Esophagus muscularis mucosa (tissue), 4 donors: ENCODE data around the gene PARVB. TPM values are rescaled to one million over a fixed set of nuclear protein-coding genes. Genes with fewer than 3 reads are reported as not detected.

Experiments
- DNase-seq: peaks from one replicate; pipeline ENCODE4 v3.0.0-alpha.2; 2017; ENCODE audit errors: extremely low spot score
- H3K27ac ChIP-seq, 4 donors: fragments of 200-600 bp; sonication (generic); replicated peaks in 1 of 4; 1 replicate in 3 of 4; 2 replicates in 1 of 4; pipeline ENCODE4 v1.5.1; 2016 to 2019; ENCODE audit warnings: mild to moderate bottlenecking in 1 of 4
- H3K27me3 ChIP-seq, 4 donors: fragments of 200-600 bp; sonication (generic); one replicate each; pipeline versions ENCODE4 v1.5.1 to v1.6.0; 2016 to 2019
- H3K36me3 ChIP-seq, 4 donors: fragments of 200-600 bp; sonication (generic); one replicate each; pipeline ENCODE4 v1.5.1; 2016 to 2019
- H3K4me1 ChIP-seq, 4 donors: fragments of 200-600 bp; sonication (generic); one replicate each; pipeline ENCODE4 v1.5.1; 2016 to 2019
- H3K4me3 ChIP-seq, 4 donors: fragments of 200-600 bp; sonication (generic); 1 replicate in 2 of 4; 2 replicates in 2 of 4; pipeline ENCODE4 v1.5.1; 2016 to 2019; ENCODE audit warnings: mild to moderate bottlenecking in 4 of 4, moderate library complexity in 1 of 4
- H3K9me3 ChIP-seq, 4 donors: fragments of 200-600 bp; sonication (generic); 1 replicate in 3 of 4; 2 replicates in 1 of 4; pipeline ENCODE4 v1.5.1; 2016 to 2019
- EP300 ChIP-seq: sonication (generic); formaldehyde crosslinking; IDR thresholded peaks from one replicate; pipeline ENCODE4 v1.6.1; 2017; ENCODE audit warnings: antibody characterized with exemption
- POLR2A ChIP-seq: fragments of 450-650 bp; IDR thresholded peaks from one replicate; pipeline ENCODE4 v1.6.1; 2017; ENCODE audit warnings: antibody characterized with exemption, moderate library complexity, mild to moderate bottlenecking, low read depth
- POLR2AphosphoS5 ChIP-seq, 2 donors: sonication (generic); formaldehyde crosslinking; IDR thresholded peaks; one replicate each; pipeline ENCODE4 v1.6.1; 2017; ENCODE audit warnings: antibody characterized with exemption in 2 of 2
- WGBS: methylation state at CpG from one replicate; pipeline ENCODE4 v1.1.5; 2018; 5-methylcytosine and 5-hydroxymethylcytosine counted together
- intact Hi-C: fragments of 100-400 bp; cut with DNase I; formaldehyde crosslinking; loops from one replicate; pipeline ENCODE4 v1.15.1; 2023
- total RNA-seq, 4 donors: library from RNA; depleted of rRNA; stranded (reverse); fragments of >200 nt; gene quantifications; one replicate each; pipeline versions ENCODE4 v1.1.0 to v1.2.1, GENCODE V29; 2016
- TF ChIP-seq, protein P1 (sequence below), 3 experiments: fragments of 200-600 bp in 2 of 3; fragments of 450-650 bp in 1 of 3; sonication (generic) in 2 of 3; IDR thresholded peaks; one replicate each; pipeline ENCODE4 v1.5.1; 2017 to 2019; ENCODE audit warnings: antibody characterized with exemption in 3 of 3, mild to moderate bottlenecking in 2 of 3, moderate library complexity in 1 of 3

The PARVB gene
- total RNA-seq, 4 donors from 2014 or later = 22.0 to 107 (median 45.5) TPM

GRCh38 chr22:44023404-44024287 lies 456 bp upstream of the PARVB start:
- no peaks in the 10 kb centered on the region for H3K9me3 ChIP-seq
- peak overlapping the region; percentile 78 to 89 (median 84) for H3K27ac ChIP-seq
- intact Hi-C loops = no loop called here
- peaks cover 45 to 60% (median 55%) of the 10 kb centered on the region in 4 donors for H3K4me1 ChIP-seq
- TF ChIP-seq POLR2AphosphoS5 (IDR thresholded peaks at IDR 0.05) = peak; percentile 26 to 62
- peak; percentile 35 for TF ChIP-seq POLR2A
- TF ChIP-seq, protein P1, sequence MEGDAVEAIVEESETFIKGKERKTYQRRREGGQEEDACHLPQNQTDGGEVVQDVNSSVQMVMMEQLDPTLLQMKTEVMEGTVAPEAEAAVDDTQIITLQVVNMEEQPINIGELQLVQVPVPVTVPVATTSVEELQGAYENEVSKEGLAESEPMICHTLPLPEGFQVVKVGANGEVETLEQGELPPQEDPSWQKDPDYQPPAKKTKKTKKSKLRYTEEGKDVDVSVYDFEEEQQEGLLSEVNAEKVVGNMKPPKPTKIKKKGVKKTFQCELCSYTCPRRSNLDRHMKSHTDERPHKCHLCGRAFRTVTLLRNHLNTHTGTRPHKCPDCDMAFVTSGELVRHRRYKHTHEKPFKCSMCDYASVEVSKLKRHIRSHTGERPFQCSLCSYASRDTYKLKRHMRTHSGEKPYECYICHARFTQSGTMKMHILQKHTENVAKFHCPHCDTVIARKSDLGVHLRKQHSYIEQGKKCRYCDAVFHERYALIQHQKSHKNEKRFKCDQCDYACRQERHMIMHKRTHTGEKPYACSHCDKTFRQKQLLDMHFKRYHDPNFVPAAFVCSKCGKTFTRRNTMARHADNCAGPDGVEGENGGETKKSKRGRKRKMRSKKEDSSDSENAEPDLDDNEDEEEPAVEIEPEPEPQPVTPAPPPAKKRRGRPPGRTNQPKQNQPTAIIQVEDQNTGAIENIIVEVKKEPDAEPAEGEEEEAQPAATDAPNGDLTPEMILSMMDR (IDR thresholded peaks at IDR 0.05) = no peak
- no peak for TF ChIP-seq EP300
- H3K27me3 ChIP-seq = no peaks in the 10 kb centered on the region
- peak overlapping the region; percentile 68 to 78 (median 72) for H3K4me3 ChIP-seq
- H3K36me3 ChIP-seq = no peaks in the 10 kb centered on the region
- WGBS = 60% methylated on average over 10 of the region's 54 CpGs
- DNase-seq = no peak

GRCh38 chr22:44025171-44026065 lies 1.3 kb downstream of the PARVB start:
- peak overlapping the region; percentile 68 to 78 (median 72) for H3K4me3 ChIP-seq
- DNase-seq = no peak
- intact Hi-C loops = no loop called here
- no peaks in the 10 kb centered on the region for H3K9me3 ChIP-seq
- H3K27ac ChIP-seq = peak overlapping the region; percentile 78 to 89 (median 84)
- no peak for TF ChIP-seq POLR2AphosphoS5 (IDR thresholded peaks at IDR 0.05)
- TF ChIP-seq, protein P1 (IDR thresholded peaks at IDR 0.05) = no peak
- 88% methylated on average over 26 of the region's 26 CpGs for WGBS
- peaks cover 57 to 75% (median 62%) of the 10 kb centered on the region in 4 donors for H3K4me1 ChIP-seq
- H3K36me3 ChIP-seq = no peaks in the 10 kb centered on the region
- H3K27me3 ChIP-seq = no peaks in the 10 kb centered on the region

DNA sequence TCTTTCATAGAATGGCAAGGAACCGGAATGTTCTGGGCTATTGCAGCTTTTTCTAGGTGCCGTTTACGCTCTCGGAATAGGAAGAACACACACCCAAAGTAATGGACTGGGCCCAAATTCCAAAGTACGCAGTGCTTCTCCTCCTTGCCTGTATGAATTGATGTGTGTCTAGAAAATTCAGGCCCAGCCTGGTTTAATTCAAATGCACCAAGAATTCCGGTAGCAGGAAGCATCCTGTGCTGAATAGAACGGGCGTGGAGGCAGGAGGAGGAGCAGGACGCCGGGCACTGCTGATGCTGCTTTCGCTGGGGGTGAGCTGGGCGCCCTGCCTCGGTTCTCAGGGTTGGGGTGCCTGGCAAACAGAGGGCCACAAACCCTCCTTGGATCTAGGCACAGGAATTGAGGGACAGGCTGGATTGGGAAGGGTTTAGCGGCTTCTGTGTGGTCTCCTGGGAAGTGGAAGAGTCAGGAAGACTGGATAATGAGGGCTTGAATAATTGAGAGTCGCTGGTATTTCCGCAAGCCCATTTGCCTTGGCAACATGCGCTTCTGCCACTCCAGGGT lies 2.0 kb downstream of the PARVB start:
- Histone ChIP-seq H3K4me1 (peaks cover 63 to 82% (median 66%) of the 10 kb centered on the region in 4 donors), H3K36me3 (no peaks in the 10 kb centered on the region), H3K27ac (peak overlapping the region; percentile 78 to 89 (median 84)), H3K4me3 (peak overlapping the region; percentile 68 to 78 (median 72)), H3K9me3 (no peaks in the 10 kb centered on the region), H3K27me3 (no peaks in the 10 kb centered on the region)
- intact Hi-C loops = no loop called here
- TF ChIP-seq, protein P1 (IDR thresholded peaks at IDR 0.05) = no peak
- TF ChIP-seq POLR2AphosphoS5 (IDR thresholded peaks at IDR 0.05) = peak in 1 of 2 donors; percentile 22
- WGBS = 73% methylated on average over 7 of the region's 17 CpGs
- no peak for DNase-seq

- intact Hi-C loops = no loop called here
- TF ChIP-seq POLR2AphosphoS5 (IDR thresholded peaks at IDR 0.05) = peak; percentile 42 to 58
- TF ChIP-seq, protein P1 (IDR thresholded peaks at IDR 0.05) = no peak
- Histone ChIP-seq H3K27ac (peak overlapping the region; percentile 78 to 89 (median 84)), H3K27me3 (no peaks in the 10 kb centered on the region), H3K4me3 (peak overlapping the region; percentile 68 to 78 (median 72)), H3K36me3 (no peaks in the 10 kb centered on the region), H3K9me3 (no peaks in the 10 kb centered on the region), H3K4me1 (peaks cover 66 to 89% (median 69%) of the 10 kb centered on the region in 4 donors)
- WGBS = 67% methylated on average over 28 of the region's 28 CpGs
- peak; percentile 96 for DNase-seq
These were observed 2.8 kb downstream of the PARVB start for GRCh38 chr22:44026630-44027511.
